AG10803 (cell line): ENCODE results near the gene ZNF219.

Experiments used
- DNase-seq: peaks from one replicate; pipeline ENCODE4 v3.0.0; 2010; ENCODE audit warnings: low read depth
- H3K4me3 ChIP-seq: 2 replicates; pipeline ENCODE4 v1.5.1; 2011; ENCODE audit warnings: mild to moderate bottlenecking, low read length, control low read depth
- TF ChIP-seq, protein P1 (sequence below): conservative IDR thresholded peaks from 2 replicates; pipeline ENCODE4 v1.5.1; 2011; ENCODE audit warnings: mild to moderate bottlenecking, low read length, control low read depth, inconsistent platforms

The ZNF219 gene

DNA sequence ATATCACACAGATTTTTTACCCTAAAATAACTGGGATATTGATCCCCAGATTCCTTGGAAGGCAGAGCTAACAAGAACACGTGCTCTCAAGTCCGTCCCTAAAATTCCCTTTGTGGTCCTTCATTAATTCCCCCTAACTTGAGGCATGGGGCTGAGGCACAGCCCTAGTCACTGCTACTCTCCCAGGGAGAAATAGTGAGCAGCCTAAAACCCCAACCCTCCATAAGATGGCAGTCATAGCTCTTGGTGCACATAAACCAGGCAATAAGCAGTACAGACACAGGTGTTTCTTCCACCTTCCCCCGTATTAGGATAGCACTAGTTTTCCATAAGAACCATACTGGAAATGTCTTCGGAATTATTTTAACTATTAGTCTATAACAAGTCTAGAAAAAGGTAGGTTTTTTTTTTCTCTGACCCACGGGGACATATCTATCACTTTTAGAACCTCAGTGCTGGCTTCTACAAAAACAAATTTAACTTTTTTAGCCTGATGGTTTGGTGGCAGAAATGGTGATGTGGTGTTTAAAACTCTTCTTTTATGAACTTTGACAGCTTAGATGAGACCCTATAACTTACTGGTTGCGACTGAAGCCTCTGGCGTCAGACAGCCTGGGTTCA, 31.5 kb downstream of the ZNF219 start:
- TF ChIP-seq, protein P1, sequence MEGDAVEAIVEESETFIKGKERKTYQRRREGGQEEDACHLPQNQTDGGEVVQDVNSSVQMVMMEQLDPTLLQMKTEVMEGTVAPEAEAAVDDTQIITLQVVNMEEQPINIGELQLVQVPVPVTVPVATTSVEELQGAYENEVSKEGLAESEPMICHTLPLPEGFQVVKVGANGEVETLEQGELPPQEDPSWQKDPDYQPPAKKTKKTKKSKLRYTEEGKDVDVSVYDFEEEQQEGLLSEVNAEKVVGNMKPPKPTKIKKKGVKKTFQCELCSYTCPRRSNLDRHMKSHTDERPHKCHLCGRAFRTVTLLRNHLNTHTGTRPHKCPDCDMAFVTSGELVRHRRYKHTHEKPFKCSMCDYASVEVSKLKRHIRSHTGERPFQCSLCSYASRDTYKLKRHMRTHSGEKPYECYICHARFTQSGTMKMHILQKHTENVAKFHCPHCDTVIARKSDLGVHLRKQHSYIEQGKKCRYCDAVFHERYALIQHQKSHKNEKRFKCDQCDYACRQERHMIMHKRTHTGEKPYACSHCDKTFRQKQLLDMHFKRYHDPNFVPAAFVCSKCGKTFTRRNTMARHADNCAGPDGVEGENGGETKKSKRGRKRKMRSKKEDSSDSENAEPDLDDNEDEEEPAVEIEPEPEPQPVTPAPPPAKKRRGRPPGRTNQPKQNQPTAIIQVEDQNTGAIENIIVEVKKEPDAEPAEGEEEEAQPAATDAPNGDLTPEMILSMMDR, result peak; percentile 33; the same call in 1 of the 2 replicates
- DNase-seq, result no peak
- no peak overlapping the region for H3K4me3 ChIP-seq

DNA sequence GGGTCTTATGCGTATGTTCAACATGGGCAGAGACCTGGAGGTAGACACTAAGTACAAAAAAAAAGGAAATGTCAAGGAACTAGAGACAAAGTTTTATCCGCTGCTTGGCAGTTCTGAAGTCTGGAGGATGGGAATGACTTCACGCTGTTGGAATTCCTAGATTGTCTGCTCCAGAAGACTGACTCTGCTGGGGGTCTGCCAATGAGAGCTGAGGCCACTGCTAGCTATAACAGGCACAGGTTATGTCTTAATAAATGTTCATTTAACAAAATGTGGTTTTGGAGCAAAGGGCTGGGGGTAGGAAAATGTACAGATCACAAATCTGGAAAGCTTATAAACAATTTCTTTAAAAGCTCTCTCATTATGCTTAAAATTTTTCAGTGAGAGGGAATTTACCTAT, 35.0 kb downstream of the ZNF219 start:
- H3K4me3 ChIP-seq, result no peak overlapping the region
- peak; percentile 90 for DNase-seq
- TF ChIP-seq, protein P1, result no peak

GRCh38 chr14:21061347-21061668, 37.1 kb downstream of the ZNF219 start:
- TF ChIP-seq, protein P1, result no peak

DNA sequence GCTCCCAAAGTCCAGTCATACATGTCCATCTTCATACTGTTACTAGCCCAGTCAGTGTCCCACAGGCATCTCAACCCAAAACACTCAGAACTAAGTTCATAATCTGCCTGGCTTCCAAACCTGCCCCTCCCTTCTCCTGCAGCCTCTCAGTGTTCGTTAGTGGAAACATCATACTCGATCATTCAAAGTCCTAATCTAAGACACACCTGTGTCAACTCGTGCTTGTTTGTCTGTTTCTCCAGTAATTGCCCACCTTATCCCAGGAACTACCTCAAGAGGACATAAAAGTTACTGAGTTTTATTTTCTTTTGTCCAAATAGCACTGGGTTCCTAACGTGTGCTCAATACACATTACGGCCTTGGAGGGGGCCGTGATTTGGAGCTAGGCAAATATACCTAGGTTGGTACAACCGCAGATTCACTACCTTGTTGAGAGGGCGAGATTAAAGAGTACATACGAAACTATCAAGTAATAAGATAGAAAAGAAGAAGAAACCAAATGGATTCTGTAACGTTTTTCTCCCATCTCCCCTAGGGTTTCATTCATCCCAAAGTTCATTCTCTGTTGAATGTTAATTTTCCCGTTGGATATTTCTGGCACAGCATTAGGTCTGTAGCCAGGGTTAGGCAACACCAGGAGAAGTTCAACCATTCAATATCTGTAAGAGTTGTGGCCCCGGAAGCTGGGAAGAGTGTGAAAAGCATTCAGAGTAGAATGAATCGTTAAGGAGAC, 37.7 kb downstream of the ZNF219 start:
- TF ChIP-seq, protein P1, result no peak
- no peak overlapping the region for H3K4me3 ChIP-seq

More at GRCh38 chr14:21061347-21061668, 37.1 kb downstream of the ZNF219 start:
- no peak overlapping the region for H3K4me3 ChIP-seq
- DNase-seq, result no peak

DNA sequence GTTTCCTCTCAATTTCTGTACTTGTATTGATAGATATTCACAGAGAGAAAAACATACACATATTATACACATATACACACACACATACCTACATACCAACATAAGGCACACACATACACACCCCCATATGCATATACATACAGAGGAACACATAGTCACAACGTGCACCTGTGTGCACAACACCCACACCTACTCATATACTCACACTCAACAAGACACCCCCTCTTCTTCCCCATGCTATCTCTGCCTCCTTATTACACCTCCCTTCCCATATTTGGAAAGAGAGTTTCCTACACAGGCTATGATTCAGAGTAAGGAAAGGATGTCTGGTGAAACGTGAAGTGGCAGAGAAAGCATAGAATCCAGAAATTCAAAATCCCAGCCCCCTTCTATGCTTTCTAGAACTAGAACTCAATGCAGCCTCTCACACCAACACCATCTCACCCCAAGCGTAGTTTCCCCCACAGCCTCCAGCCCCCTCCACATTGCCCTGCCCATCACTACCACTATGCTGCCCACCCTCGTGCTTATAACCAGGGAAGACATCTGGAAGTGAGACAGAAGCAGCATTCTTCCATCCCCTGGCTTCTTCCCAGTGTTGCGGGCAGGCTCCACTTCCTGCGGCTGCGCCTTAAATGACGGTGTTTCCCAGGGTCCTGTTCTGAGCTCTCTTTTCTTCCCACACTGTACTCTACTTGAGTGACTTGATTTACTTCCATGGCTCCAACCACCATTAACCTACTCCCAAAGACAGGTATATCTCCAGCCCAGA, 38.4 kb downstream of the ZNF219 start:
- TF ChIP-seq, protein P1, result no peak
- H3K4me3 ChIP-seq, result no peak overlapping the region
- DNase-seq, result peak; percentile 81

More for the DNA sequence above, 37.7 kb downstream of the ZNF219 start:
- DNase-seq, result no peak

DNA sequence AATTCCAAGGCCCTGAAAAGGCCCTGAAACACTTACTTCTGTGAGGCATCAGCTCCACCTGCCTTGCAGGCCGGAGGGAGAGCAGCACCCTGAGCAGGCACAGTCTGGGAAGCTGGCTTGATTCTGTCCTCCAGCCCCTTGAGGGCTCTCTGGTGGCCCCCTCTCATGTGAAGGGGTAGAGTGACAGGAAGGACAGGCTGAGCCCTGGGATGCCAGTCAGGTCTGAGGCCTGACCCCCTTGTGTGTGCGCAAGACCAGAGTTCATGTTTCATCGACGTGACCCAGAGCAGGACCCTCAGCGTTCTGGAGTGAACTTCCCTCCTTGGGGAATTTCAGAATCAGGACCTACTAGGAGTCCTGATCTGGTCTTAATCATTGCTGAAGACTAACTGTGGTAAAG, 39.6 kb downstream of the ZNF219 start:
- TF ChIP-seq, protein P1, result no peak
- DNase-seq, result no peak
- no peak overlapping the region for H3K4me3 ChIP-seq
